ENCODE results near the gene CLEC4M. TPM values are rescaled to one million over a fixed set of nuclear protein-coding genes. Genes with fewer than 3 reads are reported as not detected.
"Not testable (repeated sequence)": the region's sequence is repeated elsewhere in the genome, so short reads cannot be mapped to it uniquely, and the experiment has no call there.

CLEC4M gene
- total and polyA plus RNA-seq, 7 donors, result under 0.01 to 1.4 (median 0.82) TPM; not detected in 4

DNA sequence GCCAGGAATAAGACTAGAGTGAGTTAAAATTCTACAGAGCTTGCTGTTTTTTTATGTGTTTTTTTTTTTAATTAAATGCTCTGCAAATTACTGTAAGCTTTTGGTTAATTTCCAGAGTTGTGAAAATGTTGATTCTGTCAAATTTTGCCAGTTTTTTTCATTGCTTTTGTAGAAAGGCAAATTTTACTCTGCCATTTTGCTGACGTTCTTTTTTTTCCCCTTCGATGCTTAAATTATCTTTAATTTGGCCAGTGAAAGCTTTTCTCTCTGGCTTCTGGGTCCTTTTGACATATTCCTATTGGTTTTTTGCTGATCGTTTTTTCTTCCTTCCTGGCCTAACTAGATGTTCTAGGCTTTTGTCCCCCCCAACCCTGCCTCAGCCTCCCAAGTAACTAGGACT is 43.2 kb downstream of the CLEC4M start:
- H3K27me3 ChIP-seq, result peaks cover 0 to 68% (median 5%) of the 10 kb centered on the region in 3 donors
- intact Hi-C loops (cut with DNase I), result no loop called here

DNA sequence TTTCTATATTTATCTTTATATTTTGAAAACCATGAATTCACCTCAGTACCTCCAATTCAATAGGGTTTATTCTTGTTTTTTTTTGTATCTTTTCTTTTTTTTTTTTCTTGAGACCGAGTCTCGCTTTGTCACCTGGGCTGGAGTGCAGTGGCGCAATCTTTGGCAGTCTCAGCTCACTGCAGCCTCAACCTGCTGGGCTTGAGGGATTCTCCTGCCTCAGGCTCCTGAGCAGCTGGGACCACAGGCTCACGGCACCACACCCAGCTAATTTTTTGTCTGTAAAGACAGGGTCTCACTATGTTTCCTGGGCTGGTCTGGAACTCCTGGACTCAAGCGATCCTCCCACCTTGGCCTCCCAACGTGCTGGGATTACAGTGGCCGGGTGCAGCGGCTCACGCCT is 43.8 kb downstream of the CLEC4M start:
- DNase-seq, result no peak
- Histone ChIP-seq H3K9me3 (peaks cover 0 to under 1% (median 0%) of the 10 kb centered on the region in 4 donors), H3K4me1 (no peaks in the 10 kb centered on the region), H3K27ac (no peak overlapping the region), H3K36me3 (no peaks in the 10 kb centered on the region), H3K4me3 (no peak overlapping the region), H3K27me3 (peaks cover 0 to 64% (median 5%) of the 10 kb centered on the region in 3 donors)
- TF ChIP-seq POLR2AphosphoS5 (IDR thresholded peaks at IDR 0.05) (no peak), EP300 (IDR thresholded peaks at IDR 0.05) (no peak), POLR2A (IDR thresholded peaks at IDR 0.05) (no peak)
- TF ChIP-seq, protein P1, sequence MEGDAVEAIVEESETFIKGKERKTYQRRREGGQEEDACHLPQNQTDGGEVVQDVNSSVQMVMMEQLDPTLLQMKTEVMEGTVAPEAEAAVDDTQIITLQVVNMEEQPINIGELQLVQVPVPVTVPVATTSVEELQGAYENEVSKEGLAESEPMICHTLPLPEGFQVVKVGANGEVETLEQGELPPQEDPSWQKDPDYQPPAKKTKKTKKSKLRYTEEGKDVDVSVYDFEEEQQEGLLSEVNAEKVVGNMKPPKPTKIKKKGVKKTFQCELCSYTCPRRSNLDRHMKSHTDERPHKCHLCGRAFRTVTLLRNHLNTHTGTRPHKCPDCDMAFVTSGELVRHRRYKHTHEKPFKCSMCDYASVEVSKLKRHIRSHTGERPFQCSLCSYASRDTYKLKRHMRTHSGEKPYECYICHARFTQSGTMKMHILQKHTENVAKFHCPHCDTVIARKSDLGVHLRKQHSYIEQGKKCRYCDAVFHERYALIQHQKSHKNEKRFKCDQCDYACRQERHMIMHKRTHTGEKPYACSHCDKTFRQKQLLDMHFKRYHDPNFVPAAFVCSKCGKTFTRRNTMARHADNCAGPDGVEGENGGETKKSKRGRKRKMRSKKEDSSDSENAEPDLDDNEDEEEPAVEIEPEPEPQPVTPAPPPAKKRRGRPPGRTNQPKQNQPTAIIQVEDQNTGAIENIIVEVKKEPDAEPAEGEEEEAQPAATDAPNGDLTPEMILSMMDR (IDR thresholded peaks at IDR 0.05), result no peak
- intact Hi-C loops (cut with DNase I), result no loop called here
- 83 to 87% methylated on average over 9 of the region's 9 CpGs for WGBS, 2 donors

More for the DNA sequence above, 43.2 kb downstream of the CLEC4M start:
- Histone ChIP-seq H3K36me3 (no peaks in the 10 kb centered on the region), H3K27ac (no peak overlapping the region), H3K4me1 (no peaks in the 10 kb centered on the region), H3K4me3 (no peak overlapping the region), H3K9me3 (no peaks in the 10 kb centered on the region)
- no peak for DNase-seq
- TF ChIP-seq, protein P1 (IDR thresholded peaks at IDR 0.05), result no peak
- TF ChIP-seq POLR2A (IDR thresholded peaks at IDR 0.05) (no peak), EP300 (IDR thresholded peaks at IDR 0.05) (no peak), POLR2AphosphoS5 (IDR thresholded peaks at IDR 0.05) (no peak)
- WGBS, 2 donors, result 81 to 83% methylated on average over 3 of the region's 3 CpGs

DNA sequence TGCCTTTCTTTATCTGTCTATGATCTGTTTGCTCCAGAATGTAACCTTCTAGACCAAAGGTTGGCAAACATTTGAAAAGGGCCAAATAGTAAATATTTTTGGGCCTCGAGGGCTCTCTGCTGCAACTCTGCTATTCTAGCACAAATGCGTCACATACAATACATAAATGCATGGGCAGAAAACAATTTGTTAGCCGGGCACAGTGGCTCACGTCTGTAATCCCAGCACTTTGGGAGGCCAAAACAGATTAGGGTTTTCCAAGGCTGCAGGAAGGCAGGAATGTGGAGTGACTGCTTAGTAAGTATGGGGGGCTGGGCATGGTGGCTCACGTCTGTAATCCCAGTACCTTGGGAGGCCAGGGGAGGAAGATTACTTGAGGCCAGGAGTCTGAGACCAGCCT is 45.1 kb downstream of the CLEC4M start:
- H3K36me3 ChIP-seq, result no peaks in the 10 kb centered on the region
- H3K27me3 ChIP-seq, result peaks cover 0 to 53% (median 5%) of the 10 kb centered on the region in 3 donors
- H3K4me1 ChIP-seq, result no peaks in the 10 kb centered on the region
- WGBS, 2 donors, result 79 to 82% methylated on average over 5 of the region's 5 CpGs
- intact Hi-C loops (cut with DNase I), result no loop called here
- no peak overlapping the region for H3K27ac ChIP-seq
- peaks cover 0 to 7% (median 6%) of the 10 kb centered on the region in 4 donors for H3K9me3 ChIP-seq
- no peak for DNase-seq
- TF ChIP-seq EP300 (IDR thresholded peaks at IDR 0.05) (no peak), POLR2A (IDR thresholded peaks at IDR 0.05) (no peak), POLR2AphosphoS5 (IDR thresholded peaks at IDR 0.05) (no peak)
- TF ChIP-seq, protein P1 (IDR thresholded peaks at IDR 0.05), result no peak
- H3K4me3 ChIP-seq, result no peak overlapping the region

DNA sequence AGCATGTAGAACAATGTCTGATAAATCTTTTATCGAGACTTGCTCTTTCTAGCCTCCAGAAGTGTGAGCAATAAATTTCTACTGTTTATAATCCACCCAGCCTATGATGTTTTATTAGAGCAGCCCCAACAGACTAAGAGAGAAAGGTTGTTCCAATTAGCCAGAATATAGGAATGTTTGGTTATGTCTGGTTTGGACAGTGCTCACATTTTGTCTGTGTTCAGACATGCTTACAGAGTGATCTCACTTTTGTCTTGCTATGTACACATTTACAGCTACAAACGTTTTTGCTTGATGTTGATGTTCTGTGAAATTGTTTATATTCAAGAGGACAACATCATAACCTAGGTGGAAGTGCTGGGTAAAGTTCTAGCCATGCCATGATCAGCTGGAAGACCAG is 48.9 kb downstream of the CLEC4M start:
- Histone ChIP-seq H3K27ac (no peak overlapping the region), H3K36me3 (no peaks in the 10 kb centered on the region), H3K27me3 (peaks cover 0 to 27% (median 0%) of the 10 kb centered on the region in 3 donors), H3K9me3 (peaks cover 3 to 10% (median 6%) of the 10 kb centered on the region in 4 donors), H3K4me1 (no peaks in the 10 kb centered on the region), H3K4me3 (no peak overlapping the region)
- intact Hi-C loops (cut with DNase I), result no loop called here
- no peak for TF ChIP-seq EP300 (IDR thresholded peaks at IDR 0.05)
- TF ChIP-seq POLR2A (IDR thresholded peaks at IDR 0.05), result no peak
- TF ChIP-seq, protein P1 (IDR thresholded peaks at IDR 0.05), result no peak
- no peak for TF ChIP-seq POLR2AphosphoS5 (IDR thresholded peaks at IDR 0.05)
- WGBS, 2 donors, result 48 to 54% methylated on average over 2 of the region's 2 CpGs
- no peak for DNase-seq

DNA sequence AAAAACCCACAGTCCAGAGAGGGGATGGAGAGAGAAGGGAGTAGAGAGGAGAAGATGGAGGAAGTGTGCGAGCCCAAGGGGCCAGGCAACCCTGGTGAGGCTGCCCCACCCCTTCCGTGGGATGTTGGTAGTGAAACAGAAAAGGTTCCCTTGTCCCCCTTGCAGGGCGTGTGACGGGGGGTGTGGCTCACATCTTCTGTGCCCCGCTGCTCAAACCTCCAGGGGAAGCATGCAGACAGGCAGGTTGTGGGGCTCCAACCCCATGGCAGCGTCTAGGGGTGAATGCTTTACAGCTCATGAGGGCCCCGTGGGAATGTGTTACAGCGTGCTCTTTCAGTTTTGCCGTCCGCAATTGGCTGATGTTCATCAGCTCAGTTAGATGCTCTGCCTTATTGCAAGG is 52.3 kb downstream of the CLEC4M start:
- Histone ChIP-seq H3K4me3 (no peak overlapping the region), H3K4me1 (no peaks in the 10 kb centered on the region), H3K36me3 (no peaks in the 10 kb centered on the region), H3K27ac (no peak overlapping the region), H3K9me3 (peaks cover 5 to 21% (median 13%) of the 10 kb centered on the region in 4 donors), H3K27me3 (peaks cover 0 to 20% (median 0%) of the 10 kb centered on the region in 3 donors)
- intact Hi-C loops (cut with DNase I), result no loop called here
- 32 to 43% methylated on average over 10 of the region's 10 CpGs for WGBS, 2 donors
- TF ChIP-seq POLR2AphosphoS5 (IDR thresholded peaks at IDR 0.05), result no peak
- no peak for TF ChIP-seq POLR2A (IDR thresholded peaks at IDR 0.05)
- TF ChIP-seq EP300 (IDR thresholded peaks at IDR 0.05), result no peak
- TF ChIP-seq, protein P1 (IDR thresholded peaks at IDR 0.05), result no peak
- DNase-seq, result no peak

DNA sequence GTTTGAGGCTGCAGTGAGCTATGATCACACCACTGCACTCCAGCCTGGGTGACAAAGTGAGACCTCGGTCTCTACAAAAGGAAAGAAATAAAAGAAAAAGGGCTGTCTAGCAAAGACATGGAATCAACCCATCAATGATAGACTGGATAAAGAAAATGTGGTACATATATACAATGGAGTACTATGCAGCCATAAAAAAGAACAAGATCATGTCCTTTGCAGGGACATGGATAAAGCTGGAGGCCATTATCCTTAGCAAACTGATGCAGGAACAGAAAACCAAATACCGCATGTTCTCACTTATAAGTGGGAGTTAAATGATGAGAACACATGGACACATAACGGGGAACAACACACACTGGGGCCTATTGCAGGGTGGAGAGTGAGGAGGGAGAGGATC is 53.0 kb downstream of the CLEC4M start:
- H3K36me3 ChIP-seq; DNase-seq; H3K27ac ChIP-seq; intact Hi-C loops (cut with DNase I); H3K4me3 ChIP-seq; H3K4me1 ChIP-seq: not testable (repeated sequence)
- H3K27me3 ChIP-seq, result peaks cover 0 to 20% (median 0%) of the 10 kb centered on the region in 3 donors
- peaks cover 5 to 21% (median 13%) of the 10 kb centered on the region in 4 donors for H3K9me3 ChIP-seq
- 95 to 97% methylated on average over 3 of the region's 3 CpGs for WGBS, 2 donors
